ENCODE data around the gene ZNF213.

Gene ZNF213

GRCh38 chr16:3190949-3191353 lies 56.1 kb downstream of the ZNF213 start:
- no peak for DNase-seq (ENCODE audit: low read depth in 4 of 4, low spot score in 1 of 4)

All from stimulated activated CD4-positive, alpha-beta T cell treated with anti-CD3 and anti-CD28 coated beads, Interleukin-1b, Interleukin-23, amount 100 ng/mL, for 24 hours (primary cell).